Measurements from ENCODE around the gene HIGD1A. TPM values are rescaled to one million over a fixed set of nuclear protein-coding genes. Genes with fewer than 3 reads are reported as not detected.

HIGD1A gene
- total RNA-seq, 1 experiment from 2014 or later: 112 TPM

DNA sequence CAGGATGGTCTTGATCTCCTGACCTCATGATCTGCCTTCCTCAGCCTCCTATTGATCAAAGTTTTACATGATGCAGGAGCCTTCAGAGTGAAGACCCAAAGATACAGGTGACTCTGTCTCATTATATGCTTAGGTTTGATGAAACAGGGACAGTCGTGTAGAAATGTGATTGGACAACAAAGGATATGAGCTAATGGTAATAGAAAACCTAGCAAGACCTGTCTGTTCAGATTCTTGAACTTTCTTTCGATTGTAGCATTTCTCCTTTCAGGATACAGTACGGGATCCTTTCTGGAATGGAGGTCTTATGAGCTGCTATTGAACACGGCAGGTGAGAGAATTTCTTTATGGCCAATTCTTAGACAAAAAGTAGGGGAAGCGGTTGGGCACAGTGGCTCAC, 4.9 kb upstream of the HIGD1A start, which contains the start of gene ACKR2:
Gene ACKR2 (plus strand): TSS at position 244 of the 400 bp plus-strand sequence. CDS start 55,058 bp downstream, outside the sequence.
- TF ChIP-seq, protein P1, sequence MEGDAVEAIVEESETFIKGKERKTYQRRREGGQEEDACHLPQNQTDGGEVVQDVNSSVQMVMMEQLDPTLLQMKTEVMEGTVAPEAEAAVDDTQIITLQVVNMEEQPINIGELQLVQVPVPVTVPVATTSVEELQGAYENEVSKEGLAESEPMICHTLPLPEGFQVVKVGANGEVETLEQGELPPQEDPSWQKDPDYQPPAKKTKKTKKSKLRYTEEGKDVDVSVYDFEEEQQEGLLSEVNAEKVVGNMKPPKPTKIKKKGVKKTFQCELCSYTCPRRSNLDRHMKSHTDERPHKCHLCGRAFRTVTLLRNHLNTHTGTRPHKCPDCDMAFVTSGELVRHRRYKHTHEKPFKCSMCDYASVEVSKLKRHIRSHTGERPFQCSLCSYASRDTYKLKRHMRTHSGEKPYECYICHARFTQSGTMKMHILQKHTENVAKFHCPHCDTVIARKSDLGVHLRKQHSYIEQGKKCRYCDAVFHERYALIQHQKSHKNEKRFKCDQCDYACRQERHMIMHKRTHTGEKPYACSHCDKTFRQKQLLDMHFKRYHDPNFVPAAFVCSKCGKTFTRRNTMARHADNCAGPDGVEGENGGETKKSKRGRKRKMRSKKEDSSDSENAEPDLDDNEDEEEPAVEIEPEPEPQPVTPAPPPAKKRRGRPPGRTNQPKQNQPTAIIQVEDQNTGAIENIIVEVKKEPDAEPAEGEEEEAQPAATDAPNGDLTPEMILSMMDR (IDR thresholded peaks at IDR 0.05; ENCODE audit: insufficient read depth in 1 of 2, low read depth in 1 of 2, low read length in 1 of 2, severe bottlenecking in 1 of 2, unreplicated experiment in 1 of 2): no peak
- Mint-ChIP-seq H3K4me3 (ENCODE audit: unreplicated experiment) (peak within 1 kb of the TSS; percentile 76), H3K36me3 (ENCODE audit: insufficient read depth, unreplicated experiment) (peaks cover 19% of the 10 kb centered on the region), H3K27ac (ENCODE audit: unreplicated experiment) (peak within 1 kb of the TSS; percentile 97), H3K27me3 (ENCODE audit: insufficient read depth, unreplicated experiment) (no peaks in the 10 kb centered on the region), H3K9me3 (ENCODE audit: unreplicated experiment) (no peaks in the 10 kb centered on the region), H3K4me1 (ENCODE audit: low read depth, unreplicated experiment) (peaks cover 39% of the 10 kb centered on the region)
- Histone ChIP-seq H3K4me1 (peaks cover 55% of the 10 kb centered on the region), H3K36me3 (ENCODE audit: control insufficient read depth, insufficient read depth, low read length) (no peaks in the 10 kb centered on the region), H3K9me3 (no peaks in the 10 kb centered on the region), H3K4me3 (ENCODE audit: low read depth, low read length) (no peak within 1 kb of the TSS), H3K27me3 (replicated peaks; ENCODE audit: control insufficient read depth, insufficient read depth, low read length) (no peaks in the 10 kb centered on the region)
- intact Hi-C loops (cut with micrococcal nuclease; ENCODE audit: unreplicated experiment): no loop called here
- ChIA-PET POLR2A (no interaction called here), CTCF (no interaction called here)
- BruUV-seq (replicated peaks): no TSS peak
- DNase-seq: peak in 1 of 2 experiments; percentile 8

DNA sequence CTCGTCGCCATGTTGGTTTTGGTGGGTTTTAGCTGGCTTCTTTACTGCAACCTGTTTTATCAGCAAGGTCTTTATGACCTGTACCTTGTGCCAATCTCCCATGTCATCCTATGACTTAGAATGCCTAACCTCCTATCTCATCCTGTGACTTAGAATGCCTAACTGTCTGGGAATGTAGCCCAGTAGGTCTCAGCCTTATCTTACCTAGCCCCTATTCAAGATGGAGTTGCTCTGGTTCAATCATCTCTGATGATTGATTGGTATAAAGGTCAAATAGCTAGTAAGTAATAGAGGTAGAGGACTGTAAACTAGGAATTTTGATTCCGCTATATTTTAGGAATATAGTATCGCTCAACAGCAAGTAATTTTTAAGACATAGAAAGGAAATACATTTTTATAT, 3.6 kb upstream of the HIGD1A start:
- CTCF ChIA-PET: no interaction called here
- POLR2A ChIA-PET: no interaction called here
- peaks cover 24% of the 10 kb centered on the region for H3K36me3 Mint-ChIP-seq (ENCODE audit: insufficient read depth, unreplicated experiment)
- H3K27me3 Mint-ChIP-seq (ENCODE audit: insufficient read depth, unreplicated experiment): no peaks in the 10 kb centered on the region
- Histone ChIP-seq H3K9me3 (no peaks in the 10 kb centered on the region), H3K27me3 (replicated peaks; ENCODE audit: control insufficient read depth, insufficient read depth, low read length) (no peaks in the 10 kb centered on the region), H3K4me1 (peaks cover 47% of the 10 kb centered on the region), H3K36me3 (ENCODE audit: control insufficient read depth, insufficient read depth, low read length) (no peaks in the 10 kb centered on the region), H3K4me3 (ENCODE audit: low read depth, low read length) (no peak overlapping the region)
- TF ChIP-seq, protein P1 (IDR thresholded peaks at IDR 0.05; ENCODE audit: insufficient read depth in 1 of 2, low read depth in 1 of 2, low read length in 1 of 2, severe bottlenecking in 1 of 2, unreplicated experiment in 1 of 2): no peak
- peaks cover 39% of the 10 kb centered on the region for H3K4me1 Mint-ChIP-seq (ENCODE audit: low read depth, unreplicated experiment)
- no peak overlapping the region for H3K27ac Mint-ChIP-seq (ENCODE audit: unreplicated experiment)
- no TSS peak for BruUV-seq (replicated peaks)
- H3K9me3 Mint-ChIP-seq (ENCODE audit: unreplicated experiment): no peaks in the 10 kb centered on the region
- intact Hi-C loops (cut with micrococcal nuclease; ENCODE audit: unreplicated experiment): no loop called here
- H3K4me3 Mint-ChIP-seq (ENCODE audit: unreplicated experiment): no peak overlapping the region
- DNase-seq: no peak

DNA sequence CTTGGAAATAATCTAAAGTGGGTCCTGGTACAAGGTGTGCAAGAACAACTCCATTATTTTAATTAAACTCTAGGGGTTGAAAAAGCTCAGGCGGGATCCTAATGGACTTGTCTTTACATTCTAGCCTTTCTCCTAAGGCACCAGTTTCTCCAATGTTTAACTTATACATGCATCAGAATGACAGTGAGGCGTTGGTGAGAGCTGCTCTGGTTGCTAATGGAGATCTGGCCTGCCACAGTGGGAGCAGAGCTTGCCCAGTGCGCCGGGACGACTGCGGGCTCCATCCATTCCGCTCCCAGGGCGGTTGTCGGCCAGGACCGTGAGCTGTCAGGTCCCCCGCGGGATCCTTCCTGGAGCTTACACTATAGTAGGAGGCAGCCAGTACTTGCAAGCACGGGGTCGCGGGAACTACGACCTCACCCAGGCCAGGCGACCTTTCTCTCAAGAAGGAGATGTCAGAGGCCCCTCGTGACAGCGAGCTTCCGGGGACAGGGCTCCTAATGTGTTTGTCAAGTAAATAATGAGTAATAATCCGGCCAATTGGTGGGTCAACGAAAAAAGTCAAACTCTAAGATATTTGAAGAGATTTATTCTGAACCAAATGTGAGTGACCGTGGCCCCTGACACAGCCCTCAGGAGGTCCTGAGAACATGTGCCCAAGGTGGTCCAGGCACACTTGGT, 991 bp upstream of the HIGD1A start:
- H3K36me3 Mint-ChIP-seq (ENCODE audit: insufficient read depth, unreplicated experiment): peaks cover 20% of the 10 kb centered on the region
- H3K4me1 Mint-ChIP-seq (ENCODE audit: low read depth, unreplicated experiment): peaks cover 22% of the 10 kb centered on the region
- TF ChIP-seq, protein P1 (IDR thresholded peaks at IDR 0.05; ENCODE audit: insufficient read depth in 1 of 2, low read depth in 1 of 2, low read length in 1 of 2, severe bottlenecking in 1 of 2, unreplicated experiment in 1 of 2): no peak
- Histone ChIP-seq H3K36me3 (ENCODE audit: control insufficient read depth, insufficient read depth, low read length) (no peaks in the 10 kb centered on the region; the same call in 1 of the 2 replicates), H3K9me3 (no peaks in the 10 kb centered on the region), H3K27me3 (replicated peaks; ENCODE audit: control insufficient read depth, insufficient read depth, low read length) (no peaks in the 10 kb centered on the region), H3K4me3 (ENCODE audit: low read depth, low read length) (peak overlapping the region; percentile 96), H3K4me1 (peaks cover 38% of the 10 kb centered on the region)
- H3K27ac Mint-ChIP-seq (ENCODE audit: unreplicated experiment): peak overlapping the region; percentile 95
- H3K27me3 Mint-ChIP-seq (ENCODE audit: insufficient read depth, unreplicated experiment): no peaks in the 10 kb centered on the region
- DNase-seq: peak; percentile 47 to 76
- no peaks in the 10 kb centered on the region for H3K9me3 Mint-ChIP-seq (ENCODE audit: unreplicated experiment)
- no TSS peak for BruUV-seq (replicated peaks)
- peak overlapping the region; percentile 94 for H3K4me3 Mint-ChIP-seq (ENCODE audit: unreplicated experiment)
- intact Hi-C loops (cut with micrococcal nuclease; ENCODE audit: unreplicated experiment): no loop called here
- POLR2A ChIA-PET: interaction anchor here (0.6 to 1.7 kb wide), 5 partner anchors 18 to 1603 kb away, joined by 3 to 8 read pairs (median 3); partner anchors contain the start of gene TCAIM
- CTCF ChIA-PET: interaction anchor here (0.6 to 1.7 kb wide), 3 partner anchors 24 to 34 kb away, joined by 3 to 4 read pairs (median 3); no protein-coding TSS in a partner anchor

Measured in Caco-2 (cell line).